Measurements from ENCODE around the gene CHMP4B.

The CHMP4B gene

GRCh38 chr20:33822423-33822822 lies 11.3 kb downstream of the CHMP4B start:
- DNase-seq, result no peak

- no peak for DNase-seq
These were observed 11.8 kb downstream of the CHMP4B start for GRCh38 chr20:33822991-33823390.

DNA sequence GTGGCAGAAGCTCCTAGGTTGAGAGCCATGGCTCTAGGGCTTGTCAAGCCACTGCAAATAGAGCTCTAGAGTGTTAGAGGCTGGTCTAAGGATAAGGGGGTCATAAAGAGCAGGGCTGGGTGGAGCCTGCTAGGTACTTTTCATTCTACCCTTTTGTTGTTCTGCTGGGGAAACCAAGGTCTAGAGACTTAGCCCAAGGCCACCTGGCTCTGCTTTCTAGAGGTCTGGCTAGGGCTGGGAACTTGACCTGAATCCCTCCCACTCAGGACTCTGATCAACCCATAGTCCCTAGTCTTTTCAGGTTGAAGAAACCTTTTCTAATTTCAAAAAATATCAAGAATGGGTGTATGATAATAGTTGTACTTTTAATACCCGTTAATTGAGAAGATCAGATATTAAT lies 13.7 kb downstream of the CHMP4B start:
- DNase-seq, result no peak

- DNase-seq, result no peak
These were observed 14.5 kb downstream of the CHMP4B start for GRCh38 chr20:33825340-33826269.

DNA sequence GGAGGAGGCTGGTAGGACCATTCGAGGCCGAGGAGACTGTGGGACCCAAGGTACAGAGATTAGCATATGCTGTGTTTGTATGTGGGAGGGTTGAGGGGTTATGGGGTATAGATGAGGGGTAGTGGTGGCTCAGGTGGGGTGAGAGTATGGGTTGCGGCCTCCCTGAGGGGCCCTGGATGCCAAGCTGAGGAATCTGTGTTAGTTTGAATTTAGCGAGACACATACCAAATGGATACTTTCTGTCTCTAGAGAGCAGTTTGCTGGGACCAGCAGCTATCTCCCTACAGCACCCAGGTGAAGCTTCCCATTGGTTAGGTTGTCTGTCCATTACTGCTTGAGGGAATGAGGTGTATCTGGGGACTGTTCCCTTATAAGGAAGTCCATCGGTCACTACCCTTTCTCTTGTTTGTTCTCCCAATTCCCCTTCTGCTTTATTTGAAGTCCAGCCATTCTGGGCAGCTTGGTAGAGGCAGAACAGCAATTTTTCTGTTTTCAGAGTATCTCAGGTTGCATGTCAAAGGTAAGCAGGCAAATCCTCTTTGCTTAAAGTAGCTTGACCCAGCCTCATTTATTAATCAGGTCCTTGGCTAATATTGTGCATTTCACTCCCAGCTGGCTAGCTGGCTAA lies 15.2 kb downstream of the CHMP4B start:
- DNase-seq, result no peak

DNA sequence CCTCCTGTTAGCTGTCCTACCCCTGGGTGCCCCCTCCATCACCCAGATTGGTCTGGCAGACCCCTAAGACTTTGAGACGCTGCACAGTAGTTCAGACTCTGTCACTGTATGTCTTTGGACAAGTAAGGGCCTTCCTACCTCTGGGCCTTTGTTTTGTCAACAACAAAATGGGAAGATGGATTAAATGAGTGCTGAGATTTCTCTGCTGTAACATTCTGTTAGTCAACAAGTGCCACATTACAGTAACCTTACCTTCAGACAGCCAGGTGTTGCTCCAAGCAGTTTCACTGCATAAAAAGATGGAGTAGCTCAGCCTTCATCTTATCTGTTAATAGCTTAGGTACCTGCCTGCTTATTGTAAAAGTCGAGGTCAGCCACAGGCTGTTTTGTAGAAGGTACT lies 16.0 kb downstream of the CHMP4B start:
- no peak for DNase-seq

GRCh38 chr20:33827634-33828325 lies 16.6 kb downstream of the CHMP4B start:
- DNase-seq, result peak; percentile 74

GRCh38 chr20:33828326-33828844 lies 17.2 kb downstream of the CHMP4B start:
- no peak for DNase-seq

- DNase-seq, result no peak
These were observed 17.9 kb downstream of the CHMP4B start for GRCh38 chr20:33828967-33829560.

- no peak for DNase-seq
These were observed 18.5 kb downstream of the CHMP4B start for GRCh38 chr20:33829636-33830035.

- DNase-seq, result no peak
These were observed 19.2 kb downstream of the CHMP4B start for GRCh38 chr20:33830371-33830770.

- no peak for DNase-seq
These were observed 21.1 kb downstream of the CHMP4B start for GRCh38 chr20:33832103-33832804.

- DNase-seq, result no peak
These were observed 22.2 kb downstream of the CHMP4B start for GRCh38 chr20:33833333-33833732.

DNA sequence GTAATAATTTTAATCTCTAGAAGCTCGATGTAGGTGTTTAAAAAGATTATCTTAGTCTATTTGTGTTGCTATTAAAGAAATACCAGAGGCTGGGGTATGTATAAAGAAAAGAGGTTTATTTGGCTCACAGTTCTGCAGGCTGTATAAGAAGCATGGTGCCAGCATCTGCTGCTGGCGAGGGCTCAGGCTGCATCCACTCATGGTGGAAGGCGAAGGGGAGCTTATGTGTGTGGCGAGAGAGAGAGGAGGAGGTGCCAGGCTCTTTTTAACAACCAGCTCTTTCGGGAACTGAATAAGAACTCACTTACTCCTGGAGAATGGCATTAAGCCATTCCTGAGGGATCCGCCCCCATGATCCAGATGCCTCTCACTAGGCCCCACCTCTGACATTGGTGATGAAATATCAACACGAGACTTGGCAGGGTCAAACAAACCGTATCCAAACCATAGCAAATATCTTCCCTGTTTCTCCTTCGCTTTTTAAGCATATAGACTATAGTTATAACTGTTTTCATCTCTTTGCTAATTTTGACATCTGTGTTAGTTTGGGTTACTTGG lies 24.5 kb downstream of the CHMP4B start:
- DNase-seq, result no peak

DNA sequence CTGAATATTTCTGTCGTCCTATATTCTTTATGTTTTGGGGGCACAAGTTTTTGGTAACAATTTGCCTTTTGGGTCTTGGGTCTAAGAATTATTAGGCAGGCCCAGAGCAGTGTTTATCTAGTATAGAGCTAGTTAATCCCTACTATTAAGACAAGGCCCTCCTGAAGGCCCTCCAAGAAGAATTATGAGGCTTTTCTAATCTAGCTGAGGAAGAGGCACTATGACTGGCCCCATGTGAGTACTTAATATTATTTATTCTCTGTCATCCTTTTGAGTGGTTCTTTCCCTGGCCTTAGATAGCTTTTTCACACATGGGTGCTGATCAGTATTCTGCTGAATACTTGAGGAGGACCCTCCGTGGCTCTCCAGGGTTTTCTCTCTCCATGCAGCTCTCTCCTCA lies 25.1 kb downstream of the CHMP4B start:
- no peak for DNase-seq

GRCh38 chr20:33837096-33837830 lies 26.1 kb downstream of the CHMP4B start:
- DNase-seq, result no peak

DNA sequence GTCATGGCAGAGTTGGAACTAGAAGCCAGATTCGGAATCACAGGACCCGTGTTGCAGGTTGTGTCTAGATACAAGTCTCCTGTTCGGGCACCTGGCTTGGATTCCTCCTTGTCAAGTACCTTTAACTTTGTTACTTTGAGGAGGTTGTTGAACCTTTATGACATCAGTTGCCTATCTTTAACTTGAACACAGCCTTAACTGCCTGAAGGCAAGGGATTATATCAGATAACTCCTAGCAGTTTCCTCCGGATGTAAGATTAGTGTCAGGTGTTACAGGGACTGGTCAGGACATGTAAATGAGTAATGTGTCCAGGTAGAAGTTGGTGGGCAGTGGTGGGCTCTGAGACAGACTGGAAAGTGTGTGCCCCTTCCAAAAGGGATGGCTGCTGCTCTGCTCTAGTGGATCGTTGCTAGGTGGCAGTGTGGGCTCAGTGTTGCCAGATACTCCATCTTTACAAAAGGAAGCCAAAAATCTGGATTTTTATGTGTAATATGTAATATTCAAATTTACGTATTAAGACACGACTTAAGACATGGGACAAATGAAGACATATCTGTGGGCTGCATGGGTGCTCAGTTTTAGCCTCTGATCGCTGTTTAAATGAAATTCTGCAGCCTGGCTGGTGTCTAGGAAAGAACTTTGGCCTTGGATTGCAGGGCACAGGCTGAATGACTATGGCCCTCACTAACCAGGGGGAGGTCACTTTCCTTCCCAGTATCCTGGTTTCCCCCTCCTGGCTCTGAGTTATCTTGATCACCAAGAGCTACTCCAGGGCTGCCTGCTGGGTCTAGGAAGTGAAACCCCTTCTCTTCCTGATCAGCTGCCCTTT lies 27.1 kb downstream of the CHMP4B start:
- peak; percentile 33 for DNase-seq

DNA sequence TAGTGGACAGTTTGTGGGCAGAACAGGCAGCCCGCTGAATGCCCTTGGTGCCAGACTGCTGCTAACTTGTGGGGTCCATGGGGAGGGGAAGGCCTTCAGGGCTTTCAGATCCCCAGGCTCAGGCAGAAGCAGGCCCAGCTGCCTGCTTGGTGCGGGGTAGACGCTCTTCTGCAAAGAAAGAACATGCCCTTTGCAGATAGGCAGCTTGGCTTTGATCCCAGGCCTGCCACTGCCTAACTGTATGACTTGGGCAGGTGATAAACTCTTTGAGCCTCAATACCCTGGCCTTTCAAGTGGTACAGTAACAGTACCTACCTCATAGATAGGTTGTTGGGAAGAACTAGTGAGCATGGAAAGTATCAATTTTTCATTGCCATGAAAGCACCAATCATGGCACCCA lies 28.4 kb downstream of the CHMP4B start:
- DNase-seq, result peak; percentile 18

DNA sequence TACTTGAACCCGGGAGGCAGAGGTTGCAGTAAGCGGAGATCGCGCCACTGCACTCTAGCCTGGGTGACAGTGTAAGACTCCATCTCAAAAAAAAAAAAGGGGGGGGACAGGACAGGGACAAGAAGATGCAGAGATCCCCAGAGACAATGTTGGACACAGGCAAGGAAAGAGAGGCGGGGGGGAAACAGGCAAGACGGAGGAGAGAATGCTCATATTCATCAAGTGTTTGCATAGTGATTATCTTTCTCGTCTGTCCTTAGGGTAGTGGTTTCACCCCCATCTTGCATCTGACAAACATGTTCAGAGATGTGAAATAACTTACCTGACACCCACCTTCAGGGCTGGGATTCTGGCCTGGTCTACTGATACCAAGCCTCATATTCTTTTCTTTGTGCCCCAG lies 29.0 kb downstream of the CHMP4B start:
- no peak for DNase-seq

- no peak for DNase-seq
These were observed 29.7 kb downstream of the CHMP4B start for GRCh38 chr20:33840759-33841435.

Measured in MV-4-11 (cell line).